Endothelial cell of umbilical vein (primary cell): ENCODE measurements around the gene PKP4. TPM values are rescaled to one million over a fixed set of nuclear protein-coding genes. Genes with fewer than 3 reads are reported as not detected.

Experiments used
- BruUV-seq: library from RNA; stranded (reverse); fragments of 400-500 nt; replicated peaks from 2 replicates; lab custom pipeline; 2021; lab: Mats Ljungman, UMichigan
- CTCF ChIA-PET: fragments of 300-600, 350-600 bp; sonication (Branson Sonifier 250); formaldehyde crosslinking; loops from one replicate; lab custom pipeline; 2021; ENCODE audit warnings: antibody characterized with exemption, inconsistent platforms; lab: Charles Lee
- POLR2A ChIA-PET: fragments of 300-600, 350-600 bp; sonication (Branson Sonifier 250); formaldehyde crosslinking; loops from one replicate; lab custom pipeline; 2021; ENCODE audit warnings: antibody characterized with exemption, inconsistent platforms; lab: Charles Lee
- DNase-seq: peaks from one replicate; pipeline ENCODE4 v3.0.0-alpha.2; 2011; ENCODE audit warnings: low read depth, low spot score
- FAIRE-seq: peaks from 2 replicates; lab custom pipeline; 2011; peaks lifted over from hg19 to GRCh38; lab: Jason Lieb, UNC
- H2AFZ ChIP-seq: 2 replicates; pipeline ENCODE4 v1.6.0; 2012; ENCODE audit warnings: low read depth, low read length, control low read depth, inconsistent platforms
- H3K27ac ChIP-seq: 2 replicates; pipeline ENCODE4 v1.5.1; 2011; ENCODE audit warnings: low read depth, mild to moderate bottlenecking, control low read depth, low read length, moderate library complexity; ENCODE audit not compliant: insufficient read depth
- H3K27me3 ChIP-seq, 2 experiments: 2 replicates each; pipeline versions ENCODE4 v1.6.0 to v1.6.1; 2011; ENCODE audit warnings: low read length in 2 of 2, mixed read lengths in 1 of 2; ENCODE audit not compliant: control insufficient read depth in 2 of 2, insufficient read depth in 2 of 2
- H3K36me3 ChIP-seq, 2 experiments: 2 replicates in 1 of 2; 3 replicates in 1 of 2; pipeline ENCODE4 v1.5.1; 2011; ENCODE audit warnings: low read length in 2 of 2, mild to moderate bottlenecking in 1 of 2, moderate library complexity in 1 of 2; ENCODE audit not compliant: control insufficient read depth in 2 of 2, insufficient read depth in 2 of 2; ENCODE audit errors: extremely low read depth in 1 of 2
- H3K4me1 ChIP-seq: 3 replicates; pipeline ENCODE4 v1.5.1; 2011; ENCODE audit warnings: mild to moderate bottlenecking, low read length; ENCODE audit not compliant: control insufficient read depth, insufficient read depth; ENCODE audit errors: extremely low read depth
- H3K4me2 ChIP-seq: 2 replicates; pipeline ENCODE4 v1.6.1; 2011; ENCODE audit warnings: low read length, control low read depth, mixed read lengths; ENCODE audit not compliant: insufficient read depth
- H3K4me3 ChIP-seq, 3 experiments: fragments of 200-600 bp in 1 of 3; sonication (generic), shearing (Covaris generic) in 1 of 3; replicated peaks in 1 of 3; 2 replicates each; pipeline ENCODE4 v1.5.1; 2011 to 2016; ENCODE audit warnings: control low read depth in 3 of 3, low read length in 3 of 3, mild to moderate bottlenecking in 2 of 3, inconsistent platforms in 1 of 3, low read depth in 1 of 3, moderate library complexity in 1 of 3; ENCODE audit not compliant: insufficient read depth in 1 of 3
- H3K79me2 ChIP-seq: 2 replicates; pipeline ENCODE4 v1.6.0; 2012; ENCODE audit warnings: low read length, inconsistent platforms; ENCODE audit not compliant: control insufficient read depth, insufficient read depth
- H3K9ac ChIP-seq: replicated peaks from 2 replicates; pipeline ENCODE3; 2011; ENCODE audit warnings: low read length, control low read depth; ENCODE audit not compliant: insufficient read depth; ENCODE audit errors: extremely low read depth
- H3K9me1 ChIP-seq: replicated peaks from 3 replicates; pipeline ENCODE4 v1.6.0; 2011; ENCODE audit warnings: mild to moderate bottlenecking, low read length; ENCODE audit not compliant: control insufficient read depth, insufficient read depth; ENCODE audit errors: extremely low read depth
- H3K9me3 ChIP-seq: replicated peaks from 2 replicates; pipeline ENCODE4 v1.5.1; 2012; ENCODE audit warnings: low read length, inconsistent platforms; ENCODE audit not compliant: control insufficient read depth, insufficient read depth
- H4K20me1 ChIP-seq: replicated peaks from 2 replicates; pipeline ENCODE3; 2011; ENCODE audit warnings: mild to moderate bottlenecking, low read length; ENCODE audit not compliant: control insufficient read depth, insufficient read depth; ENCODE audit errors: extremely low read depth
- EZH2 ChIP-seq: IDR thresholded peaks from 2 replicates; pipeline ENCODE4 v1.6.1; 2012; ENCODE audit warnings: borderline replicate concordance, low read depth, mild to moderate bottlenecking, moderate library complexity, low read length, inconsistent platforms; ENCODE audit not compliant: severe bottlenecking
- FOS ChIP-seq: IDR thresholded peaks from 2 replicates; pipeline ENCODE4 v1.6.1; 2011; ENCODE audit warnings: mild to moderate bottlenecking, low read length, moderate library complexity, borderline replicate concordance; ENCODE audit not compliant: insufficient read depth
- GATA2 ChIP-seq: IDR thresholded peaks from 2 replicates; pipeline ENCODE4 v1.7.0; 2011; ENCODE audit warnings: low read depth, mild to moderate bottlenecking, moderate library complexity, mixed read lengths, low read length; ENCODE audit not compliant: insufficient read length, insufficient read depth
- JUN ChIP-seq: IDR thresholded peaks from 2 replicates; pipeline ENCODE4 v1.6.1; 2011; ENCODE audit warnings: borderline replicate concordance, low read depth; ENCODE audit not compliant: insufficient read length, insufficient read depth
- MAX ChIP-seq: IDR thresholded peaks from 2 replicates; pipeline ENCODE4 v1.6.1; 2011; ENCODE audit not compliant: insufficient read depth, insufficient read length
- MYC ChIP-seq: IDR thresholded peaks from one replicate; pipeline ENCODE4 v1.6.1; 2011; ENCODE audit warnings: mild to moderate bottlenecking, low read depth, low read length
- POLR2A ChIP-seq: IDR thresholded peaks from 2 replicates; pipeline ENCODE4 v1.6.1; 2012; ENCODE audit warnings: low read depth, mild to moderate bottlenecking, control low read depth, low read length
- POLR2AphosphoS5 ChIP-seq: IDR thresholded peaks from 2 replicates; pipeline ENCODE4 v1.6.1; 2012; ENCODE audit warnings: low read depth, mild to moderate bottlenecking, control low read depth, low read length, moderate library complexity; ENCODE audit not compliant: insufficient read depth
- dilution Hi-C: fragments of 300-500 bp; cut with MboI; formaldehyde crosslinking; loops from one replicate; pipeline ENCODE4 v1.15.0; 2019; ENCODE audit warnings: low sequenced_read_pairs; ENCODE audit not compliant: extremely low pct_ligation_motif_present
- intact Hi-C: fragments of 100-400 bp; cut with micrococcal nuclease; formaldehyde crosslinking; loops from one replicate; pipeline ENCODE4 v1.10.0; 2022
- polyA plus RNA-seq, 4 experiments: library from polyadenylated mRNA; depleted of rRNA in 3 of 4; stranded (reverse) in 3 of 4; unstranded in 1 of 4; fragments of >200 nt; gene quantifications; 2 replicates each; pipeline versions ENCODE4 v1.2.1 to v1.2.3, GENCODE V29; 2011 to 2012; ENCODE audit warnings: missing spikeins in 1 of 4
- total RNA-seq: library from RNA; stranded (reverse); gene quantifications from 2 replicates; pipeline ENCODE4 v1.2.3, GENCODE V29; 2021
- TF ChIP-seq, protein P1 (sequence below), 2 donors: IDR thresholded peaks; 1 replicate in 1 of 2; 2 replicates in 1 of 2; pipeline ENCODE4 v1.5.1; 2011; ENCODE audit warnings: low read length in 2 of 2, mild to moderate bottlenecking in 2 of 2, moderate library complexity in 2 of 2, control low read depth in 1 of 2, inconsistent platforms in 1 of 2, low read depth in 1 of 2; ENCODE audit not compliant: insufficient read depth in 1 of 2; ENCODE audit errors: extremely low read depth in 1 of 2

Gene PKP4
- total and polyA plus RNA-seq, 2 donors (not counting 3 experiments of a cell fraction or from before 2014, with no cell fraction given), result 35.4 to 68.5 TPM

DNA sequence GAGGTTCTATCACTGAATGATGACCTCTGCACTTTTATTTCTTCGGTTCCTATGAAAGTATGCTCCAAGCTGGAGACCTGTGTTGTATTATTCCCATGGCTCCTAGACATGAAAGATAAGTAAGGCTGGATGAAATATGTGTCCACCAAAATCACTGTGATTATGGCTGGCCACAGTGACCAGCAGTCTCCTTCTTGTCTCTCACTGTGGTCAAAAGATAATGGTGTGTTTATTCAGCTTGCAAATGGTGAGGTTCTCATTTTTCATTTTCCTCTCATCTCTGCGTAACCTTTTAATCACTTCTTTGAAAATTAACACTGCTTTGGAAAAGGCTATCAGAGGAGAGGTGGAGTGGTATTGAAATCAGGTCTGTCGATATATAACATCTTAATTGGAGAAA is 230.6 kb downstream of the PKP4 start:
- H3K36me3 ChIP-seq, result no peaks in the 10 kb centered on the region
- H3K9ac ChIP-seq, result no peak overlapping the region
- dilution Hi-C loops (no loop called here), intact Hi-C loops (no loop called here)
- H3K9me1 ChIP-seq, result no peaks in the 10 kb centered on the region
- no peaks in the 10 kb centered on the region for H3K4me1 ChIP-seq
- H3K4me2 ChIP-seq, result no peak overlapping the region
- H2AFZ ChIP-seq, result no peak overlapping the region
- CTCF ChIA-PET, result interaction anchor here (1.7 to 2.2 kb wide), 4 partner anchors 11 to 68 kb away, joined by 3 to 6 read pairs (median 4); no protein-coding TSS in a partner anchor
- no peaks in the 10 kb centered on the region for H3K27me3 ChIP-seq
- H3K4me3 ChIP-seq, result no peak overlapping the region
- TF ChIP-seq POLR2A (no peak), JUN (no peak), MYC (no peak), MAX (no peak), GATA2 (no peak), POLR2AphosphoS5 (no peak), EZH2 (no peak), FOS (no peak)
- TF ChIP-seq, protein P1, sequence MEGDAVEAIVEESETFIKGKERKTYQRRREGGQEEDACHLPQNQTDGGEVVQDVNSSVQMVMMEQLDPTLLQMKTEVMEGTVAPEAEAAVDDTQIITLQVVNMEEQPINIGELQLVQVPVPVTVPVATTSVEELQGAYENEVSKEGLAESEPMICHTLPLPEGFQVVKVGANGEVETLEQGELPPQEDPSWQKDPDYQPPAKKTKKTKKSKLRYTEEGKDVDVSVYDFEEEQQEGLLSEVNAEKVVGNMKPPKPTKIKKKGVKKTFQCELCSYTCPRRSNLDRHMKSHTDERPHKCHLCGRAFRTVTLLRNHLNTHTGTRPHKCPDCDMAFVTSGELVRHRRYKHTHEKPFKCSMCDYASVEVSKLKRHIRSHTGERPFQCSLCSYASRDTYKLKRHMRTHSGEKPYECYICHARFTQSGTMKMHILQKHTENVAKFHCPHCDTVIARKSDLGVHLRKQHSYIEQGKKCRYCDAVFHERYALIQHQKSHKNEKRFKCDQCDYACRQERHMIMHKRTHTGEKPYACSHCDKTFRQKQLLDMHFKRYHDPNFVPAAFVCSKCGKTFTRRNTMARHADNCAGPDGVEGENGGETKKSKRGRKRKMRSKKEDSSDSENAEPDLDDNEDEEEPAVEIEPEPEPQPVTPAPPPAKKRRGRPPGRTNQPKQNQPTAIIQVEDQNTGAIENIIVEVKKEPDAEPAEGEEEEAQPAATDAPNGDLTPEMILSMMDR (IDR thresholded peaks at IDR 0.05; ENCODE audit: extremely low read depth in 1 of 2, insufficient read depth in 1 of 2, low read depth in 1 of 2, low read length in 2 of 2), result no peak
- FAIRE-seq (no peak), DNase-seq (no peak)
- H3K79me2 ChIP-seq, result no peaks in the 10 kb centered on the region
- POLR2A ChIA-PET, result no interaction called here
- no TSS peak for BruUV-seq
- H3K9me3 ChIP-seq, result no peaks in the 10 kb centered on the region
- H3K27ac ChIP-seq, result no peak overlapping the region
- H4K20me1 ChIP-seq, result no peaks in the 10 kb centered on the region
